Neural cell (in vitro differentiated cells): ENCODE data around the gene MAGI2.

Experiments used
- CTCF ChIP-seq: fragments of 450-650 bp; IDR thresholded peaks from 2 replicates; pipeline ENCODE4 v1.5.1; 2014; ENCODE audit warnings: antibody characterized with exemption, mild to moderate bottlenecking, moderate library complexity; ENCODE audit not compliant: poor library complexity, severe bottlenecking
- POLR2AphosphoS5 ChIP-seq: IDR thresholded peaks from 2 replicates; pipeline ENCODE4 v1.6.1; 2012
- SMC3 ChIP-seq: fragments of 450-650 bp; conservative IDR thresholded peaks from 2 replicates; pipeline ENCODE4 v1.6.1; 2014; ENCODE audit warnings: antibody characterized with exemption, mild to moderate bottlenecking, moderate library complexity; ENCODE audit not compliant: poor library complexity

GRCh38 chr7:78939669-78940068 is 513.8 kb downstream of the MAGI2 start:
- TF ChIP-seq CTCF, result no peak
- peak; percentile 33 for TF ChIP-seq SMC3
- peak; percentile 91 for TF ChIP-seq POLR2AphosphoS5
